Karpas-422 (cell line): ENCODE measurements around the gene CNOT10. TPM values are rescaled to one million over a fixed set of nuclear protein-coding genes. Genes with fewer than 3 reads are reported as not detected.
"Not testable (repeated sequence)": the region's sequence is repeated elsewhere in the genome, so short reads cannot be mapped to it uniquely, and the experiment has no call there.

ENCODE experiments used
- DNase-seq: peaks from one replicate; pipeline ENCODE4 v3.0.0-alpha.2; 2015
- H2AFZ ChIP-seq: fragments of 200-600 bp; sonication (generic); 2 replicates; pipeline ENCODE4 v1.6.1; 2014; ENCODE audit warnings: antibody characterized with exemption, low read length, mixed read lengths
- H3K27ac ChIP-seq: fragments of 200-600 bp; sonication (generic); 2 replicates; pipeline ENCODE4 v1.5.1; 2014; ENCODE audit warnings: mild to moderate bottlenecking, low read length, moderate library complexity
- H3K27me3 ChIP-seq: fragments of 200-600 bp; sonication (generic); 2 replicates; pipeline ENCODE4 v1.6.1; 2014; ENCODE audit warnings: low read length, mixed read lengths
- H3K36me3 ChIP-seq: fragments of 200-600 bp; sonication (generic); 2 replicates; pipeline ENCODE4 v1.6.1; 2014; ENCODE audit warnings: low read length, mixed read lengths; ENCODE audit not compliant: insufficient read depth
- H3K4me1 ChIP-seq: fragments of 200-600 bp; sonication (generic); 2 replicates; pipeline ENCODE4 v1.6.1; 2014; ENCODE audit warnings: mild to moderate bottlenecking, low read length, mixed read lengths
- H3K4me2 ChIP-seq: fragments of 200-600 bp; sonication (generic); 2 replicates; pipeline ENCODE4 v1.6.1; 2014; ENCODE audit warnings: low read length, low read depth, mild to moderate bottlenecking; ENCODE audit not compliant: poor library complexity, severe bottlenecking
- H3K4me3 ChIP-seq: fragments of 200-600 bp; sonication (generic); 2 replicates; pipeline ENCODE4 v1.5.1; 2014; ENCODE audit warnings: mild to moderate bottlenecking, antibody characterized with exemption, low read length, mixed read lengths
- H3K79me2 ChIP-seq: fragments of 200-600 bp; sonication (generic); 2 replicates; pipeline ENCODE4 v1.6.1; 2014; ENCODE audit warnings: mild to moderate bottlenecking, low read length, mixed read lengths
- H3K9ac ChIP-seq: fragments of 200-600 bp; sonication (generic); 2 replicates; pipeline ENCODE4 v1.6.0; 2014; ENCODE audit warnings: low read length
- H3K9me2 ChIP-seq: fragments of 200-600 bp; sonication (generic), shearing (Covaris generic); replicated peaks from 2 replicates; pipeline ENCODE4 v1.6.0; 2014; ENCODE audit warnings: mild to moderate bottlenecking, low read length, moderate library complexity; ENCODE audit not compliant: insufficient read depth
- H3K9me3 ChIP-seq: fragments of 300-700, 200-600 bp; sonication (generic); 2 replicates; pipeline ENCODE4 v1.6.1; 2014; ENCODE audit warnings: low read length, mixed read lengths
- H4K20me1 ChIP-seq: fragments of 200-600 bp; sonication (generic); 2 replicates; pipeline ENCODE4 v1.6.1; 2014; ENCODE audit warnings: mild to moderate bottlenecking, antibody characterized with exemption, low read length, low read depth; ENCODE audit not compliant: insufficient read depth
- total RNA-seq: library from RNA; depleted of rRNA; stranded (reverse); fragments of >200 nt; shearing (Covaris generic); gene quantifications from 2 replicates; pipeline ENCODE4 v1.2.3, GENCODE V29; 2014; ENCODE audit warnings: low replicate concordance

CNOT10 gene
- total RNA-seq, 1 experiment from 2014 or later, result 62.7 TPM

DNA sequence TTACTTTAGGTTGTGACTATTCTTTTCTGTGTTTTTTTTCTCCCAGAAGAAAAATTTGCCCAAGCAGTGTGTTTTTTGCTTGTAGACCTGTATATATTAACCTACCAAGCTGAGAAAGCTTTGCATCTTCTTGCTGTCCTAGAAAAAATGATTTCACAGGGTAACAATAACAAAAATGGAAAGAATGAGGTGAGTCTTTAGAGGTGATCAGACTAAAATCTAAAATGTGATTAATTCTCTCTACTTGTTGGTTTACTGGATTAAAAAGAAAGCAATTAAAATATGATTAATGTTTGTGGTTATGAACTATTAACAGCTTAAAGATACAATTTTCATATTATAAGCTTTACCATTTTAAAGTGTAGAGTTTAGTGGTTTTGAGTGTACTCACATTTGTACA is 28.2 kb downstream of the CNOT10 start:
- H3K9me3 ChIP-seq, result no peaks in the 10 kb centered on the region
- peaks cover 63% of the 10 kb centered on the region for H3K36me3 ChIP-seq
- no peak overlapping the region for H2AFZ ChIP-seq
- H3K4me3 ChIP-seq, result no peak overlapping the region
- no peak overlapping the region for H3K4me2 ChIP-seq
- no peaks in the 10 kb centered on the region for H3K9me2 ChIP-seq
- no peak for DNase-seq
- no peaks in the 10 kb centered on the region for H4K20me1 ChIP-seq
- no peaks in the 10 kb centered on the region for H3K27me3 ChIP-seq
- H3K4me1 ChIP-seq, result no peaks in the 10 kb centered on the region
- H3K9ac ChIP-seq, result no peak overlapping the region
- peaks cover 39% of the 10 kb centered on the region for H3K79me2 ChIP-seq
- H3K27ac ChIP-seq, result no peak overlapping the region

DNA sequence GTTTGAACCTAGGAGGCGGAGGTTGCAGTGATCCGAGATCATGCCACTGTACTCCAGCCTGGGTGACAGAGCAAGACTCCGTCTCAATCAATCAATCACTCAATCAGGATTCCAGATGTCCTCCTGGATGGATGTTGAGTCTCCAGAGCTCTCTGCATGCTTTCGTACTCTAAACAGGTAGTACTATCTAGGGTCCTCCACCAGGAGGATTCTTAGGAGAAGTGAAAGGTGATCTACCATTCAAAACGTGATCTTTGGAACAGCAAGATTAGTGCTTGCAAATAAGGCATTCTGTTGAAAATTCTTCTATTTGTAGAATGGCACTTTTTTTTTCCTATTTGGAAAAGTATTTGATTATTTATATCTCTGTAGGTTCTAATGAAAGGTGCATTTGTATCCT is 34.3 kb downstream of the CNOT10 start:
- Histone ChIP-seq H4K20me1 (no peaks in the 10 kb centered on the region), H3K4me1 (no peaks in the 10 kb centered on the region), H3K4me2 (no peak overlapping the region), H3K9ac (no peak overlapping the region), H3K36me3 (peaks cover 35% of the 10 kb centered on the region), H2AFZ (no peak overlapping the region), H3K9me2 (no peaks in the 10 kb centered on the region), H3K9me3 (no peaks in the 10 kb centered on the region), H3K27ac (no peak overlapping the region), H3K4me3 (no peak overlapping the region), H3K27me3 (no peaks in the 10 kb centered on the region), H3K79me2 (0 out of 2 replicates have a peak, but pooled peaks cover 7% of the 10 kb centered on the region)
- DNase-seq, result no peak

DNA sequence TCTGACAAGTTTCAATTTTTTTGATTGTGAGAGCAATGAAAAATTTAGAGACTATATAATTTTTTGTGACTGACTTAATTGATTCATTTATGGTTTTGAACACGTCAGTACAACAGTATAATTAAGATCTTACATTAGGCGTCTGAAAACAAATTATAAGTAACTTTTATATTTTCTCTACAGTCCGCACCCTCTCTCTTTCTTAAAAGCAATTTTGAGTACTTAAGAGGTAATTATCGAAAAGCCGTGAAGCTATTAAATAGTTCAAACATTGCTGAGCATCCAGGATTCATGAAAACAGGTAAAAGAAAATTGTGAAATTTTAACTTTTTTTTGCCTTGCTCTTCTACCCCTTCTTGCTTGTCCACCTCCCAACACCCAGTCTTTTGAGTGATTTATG is 34.9 kb downstream of the CNOT10 start:
- 0 out of 2 replicates have a peak, but pooled peaks cover 7% of the 10 kb centered on the region for H3K79me2 ChIP-seq
- peaks cover 37% of the 10 kb centered on the region for H3K36me3 ChIP-seq

DNA sequence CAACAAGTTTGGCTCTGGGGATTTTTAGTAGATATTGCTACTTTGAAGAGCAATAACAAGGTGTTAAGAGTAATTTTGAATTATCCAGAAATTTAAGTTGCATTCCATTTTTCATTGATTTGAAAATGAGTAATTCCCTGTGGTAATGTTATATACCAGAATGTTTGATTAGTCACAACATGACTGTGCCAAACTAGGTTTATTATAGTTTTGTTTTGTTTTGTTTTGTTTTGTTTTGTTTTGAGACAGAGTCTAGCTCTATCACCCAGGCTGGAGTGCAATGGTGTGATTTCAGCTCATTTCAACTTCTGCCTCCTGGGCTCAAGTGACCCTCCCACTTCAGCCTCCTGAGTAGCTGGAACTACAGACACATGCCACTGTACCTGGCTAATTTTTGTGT is 40.7 kb downstream of the CNOT10 start:
- no peaks in the 10 kb centered on the region for H3K9me3 ChIP-seq
- H3K27ac ChIP-seq, result no peak overlapping the region
- no peak for DNase-seq
- no peak overlapping the region for H3K4me3 ChIP-seq
- peaks cover 36% of the 10 kb centered on the region; the same call in 1 of the 2 replicates for H3K36me3 ChIP-seq
- H2AFZ ChIP-seq, result no peak overlapping the region
- H4K20me1 ChIP-seq, result no peaks in the 10 kb centered on the region
- no peak overlapping the region for H3K9ac ChIP-seq
- peaks cover 4% of the 10 kb centered on the region; the same call in 1 of the 2 replicates for H3K79me2 ChIP-seq
- H3K4me1 ChIP-seq, result no peaks in the 10 kb centered on the region
- H3K9me2 ChIP-seq, result no peaks in the 10 kb centered on the region
- no peak overlapping the region for H3K4me2 ChIP-seq
- no peaks in the 10 kb centered on the region for H3K27me3 ChIP-seq

More for the DNA sequence above, 34.9 kb downstream of the CNOT10 start:
- Histone ChIP-seq H3K9me2 (no peaks in the 10 kb centered on the region), H3K9me3 (no peaks in the 10 kb centered on the region), H3K27ac (no peak overlapping the region), H3K4me3 (no peak overlapping the region), H3K9ac (no peak overlapping the region), H3K4me2 (no peak overlapping the region), H3K4me1 (no peaks in the 10 kb centered on the region), H4K20me1 (no peaks in the 10 kb centered on the region), H3K27me3 (no peaks in the 10 kb centered on the region), H2AFZ (no peak overlapping the region)
- no peak for DNase-seq

DNA sequence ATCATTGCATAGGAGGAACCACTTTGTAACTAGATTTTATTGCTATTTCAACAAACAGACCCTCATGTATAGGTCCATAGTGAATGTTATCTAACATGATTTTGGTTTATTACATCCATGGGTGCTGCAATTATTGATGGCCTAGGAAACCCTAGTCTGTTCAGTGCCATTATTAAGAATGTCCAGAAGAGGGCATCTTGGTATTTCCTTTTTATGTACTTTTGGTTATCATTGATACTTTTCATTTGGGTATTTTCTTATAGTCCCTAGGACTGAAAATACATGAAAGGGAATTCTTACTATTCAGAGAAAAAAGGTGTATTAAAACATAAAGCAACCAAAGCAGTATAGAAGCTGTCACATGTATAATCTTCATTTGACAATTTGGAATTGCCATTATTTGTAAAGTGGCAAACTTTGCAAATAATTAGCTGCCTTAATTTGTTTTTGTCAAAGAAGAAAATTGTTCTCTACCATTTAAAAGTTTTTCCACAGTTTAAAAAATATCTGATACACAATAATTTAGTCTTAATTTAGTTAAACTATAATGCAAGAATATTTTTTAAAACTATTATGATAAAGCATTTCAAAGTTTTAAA is 48.7 kb downstream of the CNOT10 start:
- Histone ChIP-seq H3K9me2 (no peaks in the 10 kb centered on the region), H3K4me3 (no peak overlapping the region), H3K27ac (no peak overlapping the region), H3K79me2 (peaks cover 25% of the 10 kb centered on the region), H3K9ac (no peak overlapping the region), H3K9me3 (no peaks in the 10 kb centered on the region), H4K20me1 (0 out of 2 replicates have a peak, but pooled peaks cover 2% of the 10 kb centered on the region), H3K36me3 (peaks cover 25% of the 10 kb centered on the region), H3K4me2 (no peak overlapping the region), H3K27me3 (no peaks in the 10 kb centered on the region), H2AFZ (no peak overlapping the region), H3K4me1 (no peaks in the 10 kb centered on the region)
- DNase-seq, result peak; percentile 59

DNA sequence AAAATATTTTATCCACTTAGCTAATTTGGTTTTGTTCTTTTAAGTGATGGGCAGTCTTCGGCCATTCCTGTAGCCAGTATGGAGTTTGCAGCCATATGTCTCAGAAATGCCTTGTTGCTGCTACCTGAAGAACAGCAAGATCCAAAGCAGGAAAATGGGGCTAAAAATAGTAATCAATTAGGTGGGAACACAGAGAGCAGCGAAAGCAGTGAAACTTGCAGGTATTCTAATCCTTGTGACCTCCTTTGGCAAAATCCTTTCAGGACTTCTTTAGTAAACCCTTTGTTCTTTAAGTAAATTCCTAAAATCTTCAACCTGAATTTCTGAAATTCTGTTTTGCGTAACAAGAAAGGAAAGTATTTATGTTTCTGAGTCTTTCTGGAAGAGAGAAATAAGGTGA is 49.8 kb downstream of the CNOT10 start:
- Histone ChIP-seq H3K4me1 (no peaks in the 10 kb centered on the region), H3K4me3 (no peak overlapping the region), H3K9me3 (no peaks in the 10 kb centered on the region), H3K9me2 (no peaks in the 10 kb centered on the region), H3K4me2 (no peak overlapping the region), H3K79me2 (peaks cover 25% of the 10 kb centered on the region), H3K36me3 (peaks cover 25% of the 10 kb centered on the region), H2AFZ (no peak overlapping the region), H3K9ac (no peak overlapping the region), H3K27me3 (no peaks in the 10 kb centered on the region), H4K20me1 (0 out of 2 replicates have a peak, but pooled peaks cover 2% of the 10 kb centered on the region), H3K27ac (no peak overlapping the region)
- no peak for DNase-seq

DNA sequence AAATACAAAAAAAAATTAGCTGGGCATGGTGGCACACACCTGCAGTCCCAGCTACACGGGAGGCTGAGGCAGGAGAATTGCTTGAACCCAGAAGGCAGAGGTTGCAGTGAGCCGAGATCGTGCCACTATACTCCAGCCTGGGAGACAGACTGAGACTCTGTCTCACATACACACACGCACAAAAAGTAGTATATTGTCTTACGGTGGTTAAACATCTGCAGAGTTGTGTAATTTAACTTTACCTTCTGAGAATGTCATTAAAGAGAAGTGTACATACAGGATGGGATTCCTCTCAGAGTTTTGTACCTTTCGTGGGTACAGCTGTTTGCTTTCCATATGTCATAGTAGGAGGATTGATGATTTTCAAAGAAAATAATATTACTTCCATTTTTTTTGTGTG is 58.5 kb downstream of the CNOT10 start:
- H3K27ac ChIP-seq, H4K20me1 ChIP-seq, H2AFZ ChIP-seq, H3K4me3 ChIP-seq, H3K9me2 ChIP-seq, H3K9ac ChIP-seq, H3K4me2 ChIP-seq, H3K9me3 ChIP-seq, H3K79me2 ChIP-seq, DNase-seq, H3K27me3 ChIP-seq, H3K4me1 ChIP-seq: not testable (repeated sequence)
- H3K36me3 ChIP-seq, result peaks cover 11% of the 10 kb centered on the region; the same call in 1 of the 2 replicates

DNA sequence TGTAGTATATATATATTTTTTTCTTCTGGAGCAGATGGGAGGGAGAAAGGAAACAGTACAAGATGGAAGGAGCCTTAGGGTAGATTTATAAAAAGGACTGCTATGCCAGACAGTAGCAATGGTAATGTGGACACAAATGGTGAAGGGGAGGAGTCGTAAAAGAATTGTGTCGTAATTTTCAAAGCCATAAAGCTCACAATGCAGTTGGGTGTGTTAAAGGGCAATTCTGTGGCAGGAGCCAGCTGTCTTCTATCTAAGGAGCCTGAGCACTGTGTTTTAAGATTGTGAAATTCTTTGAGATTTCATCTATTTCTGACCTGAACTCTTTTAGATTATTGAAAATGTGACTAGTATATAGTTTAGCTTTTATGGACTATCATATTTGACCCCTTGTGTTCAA is 58.9 kb downstream of the CNOT10 start:
- Histone ChIP-seq H3K9ac (no peak overlapping the region), H2AFZ (no peak overlapping the region), H3K36me3 (peaks cover 11% of the 10 kb centered on the region; the same call in 1 of the 2 replicates), H3K9me3 (no peaks in the 10 kb centered on the region), H3K79me2 (no peaks in the 10 kb centered on the region), H4K20me1 (no peaks in the 10 kb centered on the region), H3K27ac (no peak overlapping the region), H3K4me3 (no peak overlapping the region), H3K27me3 (no peaks in the 10 kb centered on the region), H3K4me2 (no peak overlapping the region), H3K9me2 (no peaks in the 10 kb centered on the region), H3K4me1 (no peaks in the 10 kb centered on the region)
- no peak for DNase-seq
